SU-DHL-6 (cell line): ENCODE measurements around the gene LRRC34.

Experiments
- H2AFZ ChIP-seq: fragments of 200-600 bp; sonication (generic); 2 replicates; pipeline ENCODE4 v1.6.1; 2014; ENCODE audit warnings: low read depth, mild to moderate bottlenecking, moderate library complexity, mixed read lengths, antibody characterized with exemption, low read length; ENCODE audit not compliant: severe bottlenecking
- H3F3A ChIP-seq: fragments of 200-600 bp; shearing (Covaris generic); 2 replicates; pipeline ENCODE4 v1.6.0; 2016; ENCODE audit warnings: antibody characterized with exemption, mild to moderate bottlenecking; ENCODE audit not compliant: insufficient read depth
- H3K27ac ChIP-seq: fragments of 200-600 bp; sonication (generic); 2 replicates; pipeline ENCODE4 v1.5.1; 2016; ENCODE audit warnings: low read depth, mild to moderate bottlenecking, low read length, moderate library complexity, mixed read lengths
- H3K27me3 ChIP-seq: fragments of 200-600 bp; sonication (generic), shearing (Covaris generic); 2 replicates; pipeline ENCODE4 v1.6.0; 2014; ENCODE audit warnings: mild to moderate bottlenecking, low read length
- H3K36me3 ChIP-seq: fragments of 200-600 bp; sonication (generic); 2 replicates; pipeline ENCODE4 v1.6.1; 2014; ENCODE audit warnings: mild to moderate bottlenecking, low read length, mixed read lengths
- H3K4me2 ChIP-seq: fragments of 300-600, 200-600 bp; shearing (Covaris generic), sonication (generic); 2 replicates; pipeline ENCODE4 v1.6.0; 2014; ENCODE audit warnings: low read length, low read depth, mild to moderate bottlenecking; ENCODE audit not compliant: poor library complexity, severe bottlenecking
- H3K4me3 ChIP-seq: fragments of 200-600 bp; sonication (generic); 2 replicates; pipeline ENCODE4 v1.5.1; 2014; ENCODE audit warnings: antibody characterized with exemption, low read length, mild to moderate bottlenecking, mixed read lengths; ENCODE audit not compliant: insufficient read depth, poor library complexity, severe bottlenecking
- H3K79me2 ChIP-seq: fragments of 200-600 bp; sonication (generic); 2 replicates; pipeline ENCODE4 v1.6.1; 2014; ENCODE audit warnings: mild to moderate bottlenecking, low read length, moderate library complexity; ENCODE audit not compliant: insufficient read depth
- H3K9ac ChIP-seq: fragments of 200-600 bp; sonication (generic); 2 replicates; pipeline ENCODE4 v1.7.0; 2014; ENCODE audit warnings: mild to moderate bottlenecking, low read length
- H3K9me2 ChIP-seq: fragments of 200-600 bp; sonication (generic); replicated peaks from 2 replicates; pipeline ENCODE4 v1.6.1; 2014; ENCODE audit warnings: low read length; ENCODE audit not compliant: insufficient read depth
- H3K9me3 ChIP-seq: fragments of 200-600 bp; sonication (generic); 2 replicates; pipeline ENCODE4 v1.6.1; 2014; ENCODE audit warnings: low read length, mixed read lengths; ENCODE audit not compliant: insufficient read depth
- H4K20me1 ChIP-seq: fragments of 200-600 bp; sonication (generic); 2 replicates; pipeline ENCODE4 v1.6.1; 2014; ENCODE audit warnings: low read depth, mild to moderate bottlenecking, antibody characterized with exemption, low read length, moderate library complexity, mixed read lengths
- EZH2phosphoT487 ChIP-seq: fragments of 200-600 bp; sonication (generic), shearing (Covaris generic); conservative IDR thresholded peaks from 2 replicates; pipeline ENCODE4 v1.6.1; 2018; ENCODE audit warnings: mild to moderate bottlenecking, antibody characterized with exemption, low read length, moderate library complexity, mixed read lengths
- TF ChIP-seq, protein P1 (sequence below): fragments of 200-600 bp; sonication (generic); IDR thresholded peaks from one replicate; pipeline ENCODE4 v1.5.1; 2017; ENCODE audit warnings: antibody characterized with exemption, mild to moderate bottlenecking, low read length, moderate library complexity; ENCODE audit not compliant: insufficient read depth, poor library complexity, severe bottlenecking

Gene LRRC34

DNA sequence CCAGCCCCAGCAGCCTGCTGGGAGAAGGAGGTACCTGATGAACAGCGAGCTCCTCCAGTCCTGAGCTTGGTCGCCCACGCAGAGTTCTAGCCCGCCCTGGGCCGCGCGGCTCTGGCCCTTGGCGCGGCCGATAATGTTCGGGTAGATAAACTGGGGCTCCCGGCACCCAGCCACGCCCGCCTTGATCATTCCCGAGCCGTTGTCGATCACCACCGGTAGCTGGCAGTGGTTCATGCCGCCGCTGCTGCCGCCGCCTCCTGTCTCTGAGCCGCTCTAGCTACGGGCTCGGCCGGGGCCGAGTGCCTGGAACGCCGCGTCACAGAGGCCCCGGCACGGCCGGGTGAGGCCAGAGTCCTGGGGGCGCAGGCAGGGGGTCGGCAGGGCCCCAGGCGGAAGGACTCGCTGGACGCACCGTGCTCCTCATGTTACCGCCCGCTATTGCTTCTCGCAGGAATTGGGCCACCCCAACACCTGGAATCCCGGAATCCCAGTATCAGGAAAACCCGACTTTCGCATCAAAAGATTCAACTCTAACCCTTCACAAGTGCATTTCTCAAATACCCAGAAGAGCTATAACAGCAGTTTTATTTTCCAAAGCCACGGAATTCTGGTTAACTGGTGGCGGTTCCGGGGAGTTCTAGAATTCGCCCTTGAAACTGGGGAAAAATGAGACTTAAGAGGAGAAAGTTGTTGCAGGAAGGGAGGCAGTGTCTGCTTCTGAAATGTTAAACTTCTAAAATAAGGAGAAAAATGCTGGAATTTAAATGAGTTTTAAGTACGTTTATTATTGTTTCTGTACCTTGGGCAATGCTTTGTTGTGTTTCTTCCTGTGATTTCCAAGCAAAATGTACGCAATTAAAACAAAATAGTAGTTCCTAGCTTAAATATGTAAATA is 43.2 kb downstream of the LRRC34 start, which contains the start of gene ACTRT3:
Gene ACTRT3 (minus strand): TSS at position 275 of the 895 bp plus-strand sequence. CDS start 41 bp downstream, at position 234.
- Histone ChIP-seq H3K9ac (peak within 1 kb of the TSS; percentile 30), H4K20me1 (no peaks in the 10 kb centered on the region), H3F3A (peaks cover 49% of the 10 kb centered on the region), H3K4me2 (peak within 1 kb of the TSS; percentile 59), H3K79me2 (peaks cover 13% of the 10 kb centered on the region), H3K36me3 (no peaks in the 10 kb centered on the region; the same call in 1 of the 2 replicates), H2AFZ (peak within 1 kb of the TSS; percentile 81), H3K9me3 (no peaks in the 10 kb centered on the region), H3K4me3 (peak within 1 kb of the TSS; percentile 31), H3K27me3 (no peaks in the 10 kb centered on the region), H3K9me2 (no peaks in the 10 kb centered on the region), H3K27ac (no peak within 1 kb of the TSS)
- TF ChIP-seq EZH2phosphoT487: no peak
- TF ChIP-seq, protein P1, sequence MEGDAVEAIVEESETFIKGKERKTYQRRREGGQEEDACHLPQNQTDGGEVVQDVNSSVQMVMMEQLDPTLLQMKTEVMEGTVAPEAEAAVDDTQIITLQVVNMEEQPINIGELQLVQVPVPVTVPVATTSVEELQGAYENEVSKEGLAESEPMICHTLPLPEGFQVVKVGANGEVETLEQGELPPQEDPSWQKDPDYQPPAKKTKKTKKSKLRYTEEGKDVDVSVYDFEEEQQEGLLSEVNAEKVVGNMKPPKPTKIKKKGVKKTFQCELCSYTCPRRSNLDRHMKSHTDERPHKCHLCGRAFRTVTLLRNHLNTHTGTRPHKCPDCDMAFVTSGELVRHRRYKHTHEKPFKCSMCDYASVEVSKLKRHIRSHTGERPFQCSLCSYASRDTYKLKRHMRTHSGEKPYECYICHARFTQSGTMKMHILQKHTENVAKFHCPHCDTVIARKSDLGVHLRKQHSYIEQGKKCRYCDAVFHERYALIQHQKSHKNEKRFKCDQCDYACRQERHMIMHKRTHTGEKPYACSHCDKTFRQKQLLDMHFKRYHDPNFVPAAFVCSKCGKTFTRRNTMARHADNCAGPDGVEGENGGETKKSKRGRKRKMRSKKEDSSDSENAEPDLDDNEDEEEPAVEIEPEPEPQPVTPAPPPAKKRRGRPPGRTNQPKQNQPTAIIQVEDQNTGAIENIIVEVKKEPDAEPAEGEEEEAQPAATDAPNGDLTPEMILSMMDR: no peak

GRCh38 chr3:169764882-169765612 is 47.7 kb downstream of the LRRC34 start, which contains the start of gene TERC:
TERC (minus strand) TSS chr3:169765060.
- Histone ChIP-seq H3K79me2 (no peaks in the 10 kb centered on the region), H4K20me1 (no peaks in the 10 kb centered on the region), H3K9ac (peak within 1 kb of the TSS; percentile 67), H3K27ac (peak within 1 kb of the TSS; percentile 67), H3K4me2 (peak within 1 kb of the TSS; percentile 79), H3K9me2 (no peaks in the 10 kb centered on the region), H3K9me3 (no peaks in the 10 kb centered on the region), H2AFZ (peak within 1 kb of the TSS; percentile 56), H3F3A (peaks cover 40% of the 10 kb centered on the region), H3K4me3 (peak within 1 kb of the TSS; percentile 64), H3K27me3 (no peaks in the 10 kb centered on the region), H3K36me3 (no peaks in the 10 kb centered on the region)
- TF ChIP-seq, protein P1: no peak
- no peak for TF ChIP-seq EZH2phosphoT487

DNA sequence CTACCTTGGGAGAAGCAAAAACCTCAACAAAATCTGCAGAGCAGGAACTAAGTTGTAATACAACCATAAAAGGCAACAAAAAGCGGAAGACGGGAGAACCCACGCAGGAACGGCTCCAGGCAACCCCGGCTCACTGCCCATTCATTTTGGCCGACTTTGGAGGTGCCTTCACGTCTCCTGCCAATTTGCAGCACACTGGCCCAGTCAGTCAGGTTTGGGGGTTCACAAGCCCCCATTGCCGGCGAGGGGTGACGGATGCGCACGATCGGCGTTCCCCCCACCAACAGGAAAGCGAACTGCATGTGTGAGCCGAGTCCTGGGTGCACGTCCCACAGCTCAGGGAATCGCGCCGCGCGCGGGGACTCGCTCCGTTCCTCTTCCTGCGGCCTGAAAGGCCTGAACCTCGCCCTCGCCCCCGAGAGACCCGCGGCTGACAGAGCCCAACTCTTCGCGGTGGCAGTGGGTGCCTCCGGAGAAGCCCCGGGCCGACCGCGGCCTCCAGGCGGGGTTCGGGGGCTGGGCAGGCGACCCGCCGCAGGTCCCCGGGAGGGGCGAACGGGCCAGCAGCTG is 48.3 kb downstream of the LRRC34 start:
- Histone ChIP-seq H3K27ac (peak overlapping the region; percentile 67), H4K20me1 (no peaks in the 10 kb centered on the region), H3K27me3 (no peaks in the 10 kb centered on the region), H3F3A (peaks cover 36% of the 10 kb centered on the region), H3K79me2 (no peaks in the 10 kb centered on the region), H3K4me2 (peak overlapping the region; percentile 79), H3K9me3 (no peaks in the 10 kb centered on the region), H3K4me3 (peak overlapping the region; percentile 64), H3K36me3 (no peaks in the 10 kb centered on the region), H3K9me2 (no peaks in the 10 kb centered on the region), H2AFZ (peak overlapping the region; percentile 56), H3K9ac (peak overlapping the region; percentile 67)
- TF ChIP-seq, protein P1: no peak
- no peak for TF ChIP-seq EZH2phosphoT487
